ENCODE data around the gene DDX42. TPM values are rescaled to one million over a fixed set of nuclear protein-coding genes. Genes with fewer than 3 reads are reported as not detected.
"Not testable (repeated sequence)": the region's sequence is repeated elsewhere in the genome, so short reads cannot be mapped to it uniquely, and the experiment has no call there.

DDX42 gene
- total and polyA plus RNA-seq, 2 of the 13 experiments (the other 11 are each of a cell fraction or from before 2014, with no cell fraction given): 87.2 to 92.9 TPM

DNA sequence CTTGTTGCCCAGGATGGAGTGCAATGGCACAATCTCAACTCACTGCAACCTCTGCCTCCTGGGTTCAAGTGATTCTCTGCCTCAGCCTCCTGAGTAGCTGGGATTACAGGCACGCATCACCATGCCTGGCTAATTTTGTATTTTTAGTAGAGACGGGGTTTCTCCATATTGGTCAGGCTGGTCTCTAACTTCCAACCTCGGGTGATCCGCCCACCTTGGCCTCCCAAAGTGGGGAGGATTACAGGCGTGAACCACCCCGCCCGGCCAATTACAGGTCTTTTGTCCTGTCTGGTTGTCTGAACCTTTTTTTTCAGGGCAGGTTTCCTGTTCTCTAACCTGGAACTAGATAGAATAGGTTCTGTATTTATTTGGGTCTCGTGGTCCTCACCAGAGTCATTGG is 82.5 kb downstream of the DDX42 start:
- H3K4me1 ChIP-seq (ENCODE audit: insufficient read depth, low read length): peaks cover 51% of the 10 kb centered on the region
- H2AFZ ChIP-seq (ENCODE audit: low read length); H4K20me1 ChIP-seq (ENCODE audit: insufficient read depth, low read length); H3K9ac ChIP-seq (ENCODE audit: insufficient read depth, low read depth, low read length); H3K4me3 ChIP-seq (replicated peaks in 1 of 3; ENCODE audit: insufficient read depth in 1 of 3, low read depth in 2 of 3, low read length in 3 of 3); BruUV-seq (replicated peaks); ATAC-seq; H3K79me2 ChIP-seq (ENCODE audit: insufficient read depth, low read length); H3K36me3 ChIP-seq (replicated peaks in 1 of 2; ENCODE audit: control insufficient read depth in 1 of 2, insufficient read depth in 2 of 2, low read length in 2 of 2); FAIRE-seq; DNase-seq (ENCODE audit: low spot score); H3K27ac ChIP-seq (ENCODE audit: extremely low read length, insufficient read depth, low read length); intact Hi-C loops (cut with micrococcal nuclease; ENCODE audit: unreplicated experiment); H3K9me3 ChIP-seq (ENCODE audit: low read length); in situ Hi-C loops (cut with HindIII; ENCODE audit: extremely low pct_ligation_motif_present, low pct_unique_long_range_greater_than_20kb): not testable (repeated sequence)
- 0 out of 2 replicates have a peak, but pooled peaks have one; percentile 2 for TF ChIP-seq GABPB1 (CRISPR knock-in tag; IDR thresholded peaks at IDR 0.05)
- ChIA-PET CTCF (ENCODE audit: low intra/inter-chr PET ratio, low total read pairs) (interaction anchor here (0.6 to 1.5 kb wide), 2 partner anchors 22 to 477 kb away, joined by 3 read pairs; no protein-coding TSS in a partner anchor), POLR2A (interaction anchor here (0.7 kb wide), 1 partner anchor 83 kb away, joined by 3 read pairs; the partner anchor contains the start of gene CCDC47)
- peaks cover 5 to 25% of the 10 kb centered on the region in 2 experiments; a peak in 3 of 5 replicates for H3K27me3 ChIP-seq (ENCODE audit: control insufficient read depth in 1 of 2, insufficient read depth in 2 of 2, low read length in 2 of 2)
- H3K4me2 ChIP-seq (ENCODE audit: low read depth, low read length): 0 out of 2 replicates have a peak overlapping the region, but pooled peaks have one; percentile 58
- 84% methylated on average over 8 of the region's 8 CpGs for WGBS (ENCODE audit: low lambda C conversion rate)

DNA sequence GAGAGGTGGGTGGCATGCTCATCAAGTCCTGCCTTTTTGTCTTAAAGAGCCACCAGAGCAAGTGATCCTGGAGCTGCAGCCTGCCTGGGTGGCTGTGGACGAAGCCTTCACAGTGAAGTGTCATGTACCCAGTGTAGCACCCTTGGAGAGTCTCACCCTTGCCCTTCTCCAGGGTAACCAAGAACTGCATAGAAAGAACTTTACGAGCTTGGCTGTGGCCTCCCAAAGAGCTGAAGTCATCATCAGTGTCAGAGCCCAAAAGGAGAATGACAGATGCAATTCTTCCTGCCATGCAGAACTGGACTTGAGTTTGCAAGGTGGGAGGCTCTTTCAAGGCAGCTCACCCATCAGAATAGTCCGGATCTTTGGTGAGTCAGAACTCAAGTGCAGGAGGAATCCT is 85.3 kb downstream of the DDX42 start:
- H3K36me3 ChIP-seq (replicated peaks in 1 of 2; ENCODE audit: control insufficient read depth in 1 of 2, insufficient read depth in 2 of 2, low read length in 2 of 2): no peaks in the 10 kb centered on the region
- intact Hi-C loops (cut with micrococcal nuclease; ENCODE audit: unreplicated experiment): no loop called here
- H4K20me1 ChIP-seq (ENCODE audit: insufficient read depth, low read length): no peaks in the 10 kb centered on the region
- DNase-seq (ENCODE audit: low spot score) (no peak), ATAC-seq (no peak), FAIRE-seq (no peak)
- WGBS (ENCODE audit: low lambda C conversion rate): 0% methylated on average over 1 of the region's 3 CpGs
- in situ Hi-C loops (cut with HindIII; ENCODE audit: extremely low pct_ligation_motif_present, low pct_unique_long_range_greater_than_20kb): no loop called here
- no TSS peak for BruUV-seq (replicated peaks)
- H3K4me1 ChIP-seq (ENCODE audit: insufficient read depth, low read length): peaks cover 23% of the 10 kb centered on the region
- H2AFZ ChIP-seq (ENCODE audit: low read length): no peak overlapping the region
- ChIA-PET CTCF (ENCODE audit: low intra/inter-chr PET ratio, low total read pairs) (no interaction called here), POLR2A (no interaction called here)
- no peak overlapping the region for H3K9ac ChIP-seq (ENCODE audit: insufficient read depth, low read depth, low read length)
- H3K27me3 ChIP-seq (ENCODE audit: control insufficient read depth in 1 of 2, insufficient read depth in 2 of 2, low read length in 2 of 2): peaks cover 5 to 36% of the 10 kb centered on the region in 2 experiments; a peak in 3 of 5 replicates
- H3K4me3 ChIP-seq (replicated peaks in 1 of 3; ENCODE audit: insufficient read depth in 1 of 3, low read depth in 2 of 3, low read length in 3 of 3): no peak overlapping the region
- H3K79me2 ChIP-seq (ENCODE audit: insufficient read depth, low read length): no peaks in the 10 kb centered on the region
- H3K9me3 ChIP-seq (ENCODE audit: low read length): no peaks in the 10 kb centered on the region
- no peak overlapping the region for H3K27ac ChIP-seq (ENCODE audit: extremely low read length, insufficient read depth, low read length)
- no peak overlapping the region for H3K4me2 ChIP-seq (ENCODE audit: low read depth, low read length)
- TF ChIP-seq ZNF564 (CRISPR knock-in tag; IDR thresholded peaks at IDR 0.05): no peak
- no peak for TF ChIP-seq MAZ (IDR thresholded peaks at IDR 0.05; ENCODE audit: borderline replicate concordance, low read depth, low read length)
- TF ChIP-seq MAZ (CRISPR knock-in tag; IDR thresholded peaks at IDR 0.05; ENCODE audit: low read depth): no peak
- TF ChIP-seq ZNF761 (CRISPR knock-in tag; conservative IDR thresholded peaks at IDR 0.05): no peak
- TF ChIP-seq ZC3H13 (CRISPR knock-in tag; IDR thresholded peaks at IDR 0.05): no peak
- TF ChIP-seq FOXC1 (CRISPR knock-in tag; IDR thresholded peaks at IDR 0.05; ENCODE audit: borderline replicate concordance): no peak
- no peak for TF ChIP-seq MED8 (CRISPR knock-in tag; IDR thresholded peaks at IDR 0.05; ENCODE audit: insufficient replicate concordance)
- TF ChIP-seq, protein P1, sequence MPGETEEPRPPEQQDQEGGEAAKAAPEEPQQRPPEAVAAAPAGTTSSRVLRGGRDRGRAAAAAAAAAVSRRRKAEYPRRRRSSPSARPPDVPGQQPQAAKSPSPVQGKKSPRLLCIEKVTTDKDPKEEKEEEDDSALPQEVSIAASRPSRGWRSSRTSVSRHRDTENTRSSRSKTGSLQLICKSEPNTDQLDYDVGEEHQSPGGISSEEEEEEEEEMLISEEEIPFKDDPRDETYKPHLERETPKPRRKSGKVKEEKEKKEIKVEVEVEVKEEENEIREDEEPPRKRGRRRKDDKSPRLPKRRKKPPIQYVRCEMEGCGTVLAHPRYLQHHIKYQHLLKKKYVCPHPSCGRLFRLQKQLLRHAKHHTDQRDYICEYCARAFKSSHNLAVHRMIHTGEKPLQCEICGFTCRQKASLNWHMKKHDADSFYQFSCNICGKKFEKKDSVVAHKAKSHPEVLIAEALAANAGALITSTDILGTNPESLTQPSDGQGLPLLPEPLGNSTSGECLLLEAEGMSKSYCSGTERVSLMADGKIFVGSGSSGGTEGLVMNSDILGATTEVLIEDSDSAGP (CRISPR knock-in tag; IDR thresholded peaks at IDR 0.05; ENCODE audit: borderline replicate concordance): no peak
- no peak for TF ChIP-seq ZNF607 (CRISPR knock-in tag; IDR thresholded peaks at IDR 0.05; ENCODE audit: borderline replicate concordance)
- no peak for TF ChIP-seq ZMYM4 (CRISPR knock-in tag; IDR thresholded peaks at IDR 0.05)
- no peak for TF ChIP-seq ZBTB7B (CRISPR knock-in tag; IDR thresholded peaks at IDR 0.05)
- TF ChIP-seq, protein P2, sequence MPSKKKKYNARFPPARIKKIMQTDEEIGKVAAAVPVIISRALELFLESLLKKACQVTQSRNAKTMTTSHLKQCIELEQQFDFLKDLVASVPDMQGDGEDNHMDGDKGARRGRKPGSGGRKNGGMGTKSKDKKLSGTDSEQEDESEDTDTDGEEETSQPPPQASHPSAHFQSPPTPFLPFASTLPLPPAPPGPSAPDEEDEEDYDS (CRISPR knock-in tag; IDR thresholded peaks at IDR 0.05): no peak
- TF ChIP-seq ZNF557 (CRISPR knock-in tag; IDR thresholded peaks at IDR 0.05): no peak
